Measurements from ENCODE around the gene HSPA4. TPM values are rescaled to one million over a fixed set of nuclear protein-coding genes. Genes with fewer than 3 reads are reported as not detected.

Gene HSPA4
- total and polyA plus RNA-seq, 2 of the 13 experiments (the other 11 are each of a cell fraction or from before 2014, with no cell fraction given) = 36.6 to 231 TPM

DNA sequence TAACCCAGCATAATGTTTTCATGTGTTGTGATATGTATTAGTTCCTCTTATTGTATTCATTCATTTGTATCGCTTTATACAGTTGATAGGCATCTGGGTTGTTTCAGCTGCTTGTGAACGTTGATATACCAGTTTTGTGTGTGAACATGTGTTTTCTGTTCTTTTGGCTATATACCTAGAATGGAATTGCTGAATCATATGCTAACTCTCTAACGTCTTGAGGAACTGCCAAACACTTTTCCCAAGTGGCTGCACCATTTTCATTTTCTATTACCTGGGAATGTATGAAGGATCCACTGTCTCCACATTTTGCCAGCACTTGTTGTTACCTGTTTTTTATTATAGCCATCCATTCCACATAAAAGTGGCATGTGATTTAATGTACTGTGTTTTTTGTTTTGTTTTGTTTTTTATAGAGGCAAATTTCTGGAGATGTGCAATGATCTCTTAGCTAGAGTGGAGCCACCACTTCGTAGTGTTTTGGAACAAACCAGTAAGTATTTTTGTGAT, 34.6 kb downstream of the HSPA4 start:
- no peak for ATAC-seq
- H4K20me1 ChIP-seq (ENCODE audit: insufficient read depth, low read length) = no peaks in the 10 kb centered on the region; the same call in 1 of the 2 replicates
- TF ChIP-seq SMARCC2 (IDR thresholded peaks at IDR 0.05) (no peak), U2AF1 (optimal IDR thresholded peaks at IDR 0.05; ENCODE audit: low read depth, low read length) (no peak), ZNF143 (CRISPR knock-in tag; IDR thresholded peaks at IDR 0.05) (no peak)
- no peak for FAIRE-seq
- H3K27me3 ChIP-seq (ENCODE audit: control insufficient read depth in 1 of 2, insufficient read depth in 2 of 2, low read length in 2 of 2) = no peaks in the 10 kb centered on the region
- DNase-seq (ENCODE audit: low spot score) = no peak
- H2AFZ ChIP-seq (ENCODE audit: low read length) = no peak overlapping the region
- H3K9ac ChIP-seq (ENCODE audit: insufficient read depth, low read depth, low read length) = no peak overlapping the region
- CTCF ChIA-PET (ENCODE audit: low intra/inter-chr PET ratio, low total read pairs) = no interaction called here
- intact Hi-C loops (cut with micrococcal nuclease; ENCODE audit: unreplicated experiment) (no loop called here), in situ Hi-C loops (cut with HindIII; ENCODE audit: extremely low pct_ligation_motif_present, low pct_unique_long_range_greater_than_20kb) (loop anchor here (10.0 kb wide), 1 partner anchor 132 kb away; no protein-coding TSS in a partner anchor)
- H3K4me1 ChIP-seq (ENCODE audit: insufficient read depth, low read length) = no peaks in the 10 kb centered on the region
- POLR2A ChIA-PET = no interaction called here
- peaks cover 21 to 77% of the 10 kb centered on the region in 2 experiments for H3K36me3 ChIP-seq (replicated peaks in 1 of 2; ENCODE audit: control insufficient read depth in 1 of 2, insufficient read depth in 2 of 2, low read length in 2 of 2)
- H3K79me2 ChIP-seq (ENCODE audit: insufficient read depth, low read length) = peaks cover 26% of the 10 kb centered on the region
- 97% methylated on average over 4 of the region's 4 CpGs for WGBS (ENCODE audit: low lambda C conversion rate)
- no peak overlapping the region for H3K27ac ChIP-seq (ENCODE audit: extremely low read length, insufficient read depth, low read length)
- no TSS peak for BruUV-seq (replicated peaks)
- no peak overlapping the region for H3K4me2 ChIP-seq (ENCODE audit: low read depth, low read length)
- no peaks in the 10 kb centered on the region for H3K9me3 ChIP-seq (ENCODE audit: low read length)
- H3K4me3 ChIP-seq (replicated peaks in 1 of 3; ENCODE audit: insufficient read depth in 1 of 3, low read depth in 2 of 3, low read length in 3 of 3) = no peak overlapping the region

GRCh38 chr5:133088064-133088463, 36.3 kb downstream of the HSPA4 start:
- intact Hi-C loops (cut with micrococcal nuclease; ENCODE audit: unreplicated experiment) = no loop called here
- Histone ChIP-seq H3K27ac (ENCODE audit: extremely low read length, insufficient read depth, low read length) (no peak overlapping the region), H3K9ac (ENCODE audit: insufficient read depth, low read depth, low read length) (no peak overlapping the region), H4K20me1 (ENCODE audit: insufficient read depth, low read length) (no peaks in the 10 kb centered on the region; the same call in 1 of the 2 replicates), H3K79me2 (ENCODE audit: insufficient read depth, low read length) (peaks cover 17% of the 10 kb centered on the region), H3K4me1 (ENCODE audit: insufficient read depth, low read length) (no peaks in the 10 kb centered on the region), H3K36me3 (replicated peaks in 1 of 2; ENCODE audit: control insufficient read depth in 1 of 2, insufficient read depth in 2 of 2, low read length in 2 of 2) (peaks cover 31 to 83% of the 10 kb centered on the region in 2 experiments), H3K4me3 (replicated peaks in 1 of 3; ENCODE audit: insufficient read depth in 1 of 3, low read depth in 2 of 3, low read length in 3 of 3) (no peak overlapping the region), H3K9me3 (ENCODE audit: low read length) (no peaks in the 10 kb centered on the region), H2AFZ (ENCODE audit: low read length) (no peak overlapping the region), H3K27me3 (ENCODE audit: control insufficient read depth in 1 of 2, insufficient read depth in 2 of 2, low read length in 2 of 2) (no peaks in the 10 kb centered on the region), H3K4me2 (ENCODE audit: low read depth, low read length) (no peak overlapping the region)
- DNase-seq (ENCODE audit: low spot score) (no peak), ATAC-seq (no peak), FAIRE-seq (no peak)
- ChIA-PET POLR2A (no interaction called here), CTCF (ENCODE audit: low intra/inter-chr PET ratio, low total read pairs) (no interaction called here)
- TF ChIP-seq KDM1A (CRISPR knock-in tag; IDR thresholded peaks at IDR 0.05) = no peak
- TF ChIP-seq HDAC6 (IDR thresholded peaks at IDR 0.05; ENCODE audit: low read depth, low read length) = no peak
- TF ChIP-seq DMAP1 (CRISPR knock-in tag; IDR thresholded peaks at IDR 0.05) = no peak
- no peak for TF ChIP-seq SRF (IDR thresholded peaks at IDR 0.05; ENCODE audit: low read depth, low read length)
- TF ChIP-seq REXO4 (CRISPR knock-in tag; IDR thresholded peaks at IDR 0.05; ENCODE audit: borderline replicate concordance) = no peak
- no peak for TF ChIP-seq AHR (CRISPR knock-in tag; IDR thresholded peaks at IDR 0.05)
- TF ChIP-seq, protein P1, sequence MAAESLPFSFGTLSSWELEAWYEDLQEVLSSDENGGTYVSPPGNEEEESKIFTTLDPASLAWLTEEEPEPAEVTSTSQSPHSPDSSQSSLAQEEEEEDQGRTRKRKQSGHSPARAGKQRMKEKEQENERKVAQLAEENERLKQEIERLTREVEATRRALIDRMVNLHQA (CRISPR knock-in tag; IDR thresholded peaks at IDR 0.05) = no peak
- WGBS (ENCODE audit: low lambda C conversion rate) = 98% methylated on average over 3 of the region's 3 CpGs
- no TSS peak for BruUV-seq (replicated peaks)
- in situ Hi-C loops (cut with HindIII; ENCODE audit: extremely low pct_ligation_motif_present, low pct_unique_long_range_greater_than_20kb) = loop anchor here (10.0 kb wide), 1 partner anchor 133 kb away; no protein-coding TSS in a partner anchor
